A549 (cell line): ENCODE measurements around the gene MAP4K4. TPM values are rescaled to one million over a fixed set of nuclear protein-coding genes. Genes with fewer than 3 reads are reported as not detected.

Source experiments
- ATAC-seq, 2 experiments: fragments of 200-7000 bp in 1 of 2; fragments of >200 bp in 1 of 2; cut with Nextera tagmentation in 1 of 2; cut with Tn5 transposase in 1 of 2; 3 replicates each; pipeline versions ENCODE4 v1.8.0 to v1.9.1; 2018 to 2020; ENCODE audit warnings: mild to moderate bottlenecking in 1 of 2, moderate library complexity in 1 of 2
- CTCF ChIA-PET: fragments of 300-600 bp; sonication (Branson Sonifier 250); formaldehyde crosslinking; extraction: SDS; loops from one replicate; lab custom pipeline; 2021; ENCODE audit warnings: antibody characterized with exemption, inconsistent platforms; lab: Yijun Ruan, JAX
- POLR2A ChIA-PET: fragments of 350-600 bp; formaldehyde crosslinking; extraction: SDS; loops from one replicate; lab custom pipeline; 2021; ENCODE audit warnings: antibody characterized with exemption, inconsistent platforms; lab: Yijun Ruan, JAX
- DNase-seq, 2 experiments: peaks; one replicate each; pipeline versions ENCODE4 v3.0.0 to v3.0.0-alpha.2; 2011 to 2016; ENCODE audit warnings: low read depth in 1 of 2, low spot score in 1 of 2
- FAIRE-seq: peaks from 2 replicates; lab custom pipeline; 2011; peaks lifted over from hg19 to GRCh38; lab: Jason Lieb, UNC
- H3K27ac ChIP-seq, 2 experiments: fragments of >200 bp; sonication (Bioruptor Twin); formaldehyde crosslinking; 3 replicates each; pipeline ENCODE4 v1.5.1; 2016 to 2017
- H3K4me1 ChIP-seq: fragments of >200 bp; sonication (Bioruptor Twin); formaldehyde crosslinking; 3 replicates; pipeline ENCODE4 v1.6.1; 2016
- H3K4me2 ChIP-seq: fragments of >200 bp; sonication (Bioruptor Twin); formaldehyde crosslinking; 3 replicates; pipeline ENCODE4 v1.6.1; 2016
- H3K4me3 ChIP-seq: fragments of >200 bp; sonication (Bioruptor Twin); formaldehyde crosslinking; 3 replicates; pipeline ENCODE4 v1.5.1; 2016
- H3K9me3 ChIP-seq: fragments of >200 bp; sonication (Bioruptor Twin); formaldehyde crosslinking; 3 replicates; pipeline ENCODE4 v1.6.1; 2016
- BCL3 ChIP-seq: fragments of >200 bp; sonication (Bioruptor Twin); formaldehyde crosslinking; IDR thresholded peaks from 3 replicates; pipeline ENCODE4 v1.6.1; 2016
- BHLHE40 ChIP-seq: IDR thresholded peaks from 2 replicates; pipeline ENCODE4 v1.6.1; 2012; ENCODE audit warnings: low read depth, low read length, inconsistent platforms
- EHMT2 ChIP-seq: fragments of 200-600 bp; sonication (generic); IDR thresholded peaks from 2 replicates; pipeline ENCODE4 v1.6.1; 2016; ENCODE audit warnings: antibody characterized with exemption, low read depth, mild to moderate bottlenecking, moderate library complexity
- ELK1 ChIP-seq: fragments of 150-350 bp; IDR thresholded peaks from 2 replicates; pipeline ENCODE4 v1.6.1; 2014; ENCODE audit warnings: low read depth, mild to moderate bottlenecking, low read length
- GATA3 ChIP-seq: IDR thresholded peaks from 2 replicates; pipeline ENCODE4 v1.6.1; 2012; ENCODE audit warnings: borderline replicate concordance
- HDAC2 ChIP-seq: fragments of 200-600 bp; sonication (generic); IDR thresholded peaks from 2 replicates; pipeline ENCODE4 v1.6.1; 2016
- HES2 ChIP-seq: fragments of >200 bp; sonication (Bioruptor Twin); formaldehyde crosslinking; IDR thresholded peaks from 2 replicates; pipeline ENCODE4 v1.6.1; 2016
- HOXB13 ChIP-seq: fragments of 250-450 bp; sonication (Bioruptor Pico); IDR thresholded peaks from 2 replicates; pipeline ENCODE4 v1.5.0; 2020; ENCODE audit warnings: low read depth, mild to moderate bottlenecking, moderate library complexity
- JUNB ChIP-seq: fragments of >200 bp; sonication (Bioruptor Twin); formaldehyde crosslinking; IDR thresholded peaks from 2 replicates; pipeline ENCODE4 v1.6.1; 2016
- KDM1A ChIP-seq: fragments of 200-600 bp; sonication (generic); IDR thresholded peaks from 2 replicates; pipeline ENCODE4 v1.6.1; 2016; ENCODE audit warnings: low read depth, mild to moderate bottlenecking
- KDM5A ChIP-seq: fragments of 200-600 bp; sonication (generic); IDR thresholded peaks from 2 replicates; pipeline ENCODE4 v1.6.1; 2016; ENCODE audit warnings: antibody characterized with exemption, mild to moderate bottlenecking
- MAFK ChIP-seq: fragments of 450-650 bp; IDR thresholded peaks from 2 replicates; pipeline ENCODE4 v1.6.1; 2014; ENCODE audit not compliant: partially characterized antibody
- NPAS2 ChIP-seq: fragments of 250-450 bp; sonication (Bioruptor Pico); IDR thresholded peaks from 2 replicates; pipeline ENCODE4 v1.8.0; 2022; ENCODE audit warnings: mild to moderate bottlenecking, moderate library complexity, borderline replicate concordance
- NR3C1 ChIP-seq: fragments of >200 bp; sonication (Bioruptor Twin); formaldehyde crosslinking; IDR thresholded peaks from 3 replicates; pipeline ENCODE4 v1.6.1; 2017
- RAD21 ChIP-seq, 2 experiments: fragments of >200 bp in 1 of 2; sonication (Bioruptor Twin) in 1 of 2; formaldehyde crosslinking in 1 of 2; IDR thresholded peaks in 1 of 2; conservative IDR thresholded peaks in 1 of 2; 2 replicates in 1 of 2; 3 replicates in 1 of 2; pipeline ENCODE4 v1.6.1; 2012 to 2018; ENCODE audit warnings: inconsistent platforms in 1 of 2
- RCOR1 ChIP-seq: fragments of 150-350 bp; IDR thresholded peaks from 2 replicates; pipeline ENCODE4 v1.6.1; 2014; ENCODE audit warnings: antibody characterized with exemption, low read length, low read depth
- TFCP2L1 ChIP-seq: fragments of 250-450 bp; sonication (Bioruptor Pico); IDR thresholded peaks from 2 replicates; pipeline ENCODE4 v1.5.0; 2021; ENCODE audit warnings: mild to moderate bottlenecking
- TP53 ChIP-seq: fragments of 250-450 bp; sonication (Bioruptor Pico); IDR thresholded peaks from 2 replicates; pipeline ENCODE4 v1.5.0; 2021; ENCODE audit warnings: mild to moderate bottlenecking, moderate library complexity
- ZC3H11A ChIP-seq: fragments of 450-650 bp; IDR thresholded peaks from 2 replicates; pipeline ENCODE4 v1.6.1; 2014; ENCODE audit warnings: antibody characterized with exemption, mild to moderate bottlenecking
- ZNF302 ChIP-seq: fragments of 250-450 bp; sonication (Bioruptor Pico); IDR thresholded peaks from 2 replicates; pipeline ENCODE4 v1.9.0; 2021; ENCODE audit warnings: inconsistent platforms, mild to moderate bottlenecking, moderate library complexity
- ZSCAN20 ChIP-seq: fragments of 250-450 bp; sonication (Bioruptor Pico); IDR thresholded peaks from 2 replicates; pipeline ENCODE4 v1.8.0; 2022; ENCODE audit warnings: mild to moderate bottlenecking, moderate library complexity
- WGBS: methylation state at CpG from one replicate; pipeline ENCODE4 v1.1.6; 2017; ENCODE audit errors: missing lambda C conversion rate; 5-methylcytosine and 5-hydroxymethylcytosine counted together
- polyA plus RNA-seq, 4 experiments: library from polyadenylated mRNA; depleted of rRNA in 3 of 4; stranded (reverse); fragments of >200 nt; fragmentation: RNase III in 1 of 4; extraction: RNeasy Plus Mini Kit Qiagen cat#74134 plus additional on column Dnase treatment in 1 of 4; gene quantifications; 2 replicates in 3 of 4; 3 replicates in 1 of 4; pipeline ENCODE4 v1.2.3, GENCODE V29; 2011 to 2017

The MAP4K4 gene
- polyA plus RNA-seq, 2 of the 4 experiments (the other 2 are of a cell fraction) = 61.9 to 82.2 TPM

GRCh38 chr2:101809698-101810097, 112.2 kb downstream of the MAP4K4 start:
- peaks cover 46% of the 10 kb centered on the region for H3K4me1 ChIP-seq
- no peaks in the 10 kb centered on the region for H3K9me3 ChIP-seq
- no peak overlapping the region for H3K27ac ChIP-seq
- TF ChIP-seq TP53 (CRISPR knock-in tag) (no peak), HES2 (no peak), NR3C1 (no peak)
- DNase-seq = no peak
- CTCF ChIA-PET = interaction anchor here (1.1 to 6.4 kb wide), 2 partner anchors 8 to 13 kb away, joined by 3 to 29 read pairs; no protein-coding TSS in a partner anchor
- no peak overlapping the region for H3K4me2 ChIP-seq
- POLR2A ChIA-PET = no interaction called here
- no peak overlapping the region for H3K4me3 ChIP-seq
- ATAC-seq = no peak
- FAIRE-seq = no peak

- ChIA-PET CTCF (interaction anchor here (1.2 to 6.4 kb wide), 2 partner anchors 11 to 20 kb away, joined by 4 to 29 read pairs; no protein-coding TSS in a partner anchor), POLR2A (no interaction called here)
- Histone ChIP-seq H3K4me2 (no peak overlapping the region), H3K27ac (no peak overlapping the region), H3K4me3 (no peak overlapping the region), H3K9me3 (no peaks in the 10 kb centered on the region), H3K4me1 (peaks cover 38% of the 10 kb centered on the region)
- FAIRE-seq (no peak), DNase-seq (no peak), ATAC-seq (no peak)
- 97% methylated on average over 11 of the region's 11 CpGs for WGBS
- TF ChIP-seq BCL3 (no peak), HDAC2 (no peak), JUNB (no peak), BHLHE40 (no peak), ZNF302 (CRISPR knock-in tag) (no peak), GATA3 (no peak), ZSCAN20 (no peak), RCOR1 (no peak)
Measured at GRCh38 chr2:101811226-101812015, 113.9 kb downstream of the MAP4K4 start.

GRCh38 chr2:101812226-101812625, 114.7 kb downstream of the MAP4K4 start:
- no peaks in the 10 kb centered on the region for H3K9me3 ChIP-seq
- CTCF ChIA-PET = interaction anchor here (1.2 to 6.4 kb wide), 2 partner anchors 10 to 19 kb away, joined by 4 to 29 read pairs; no protein-coding TSS in a partner anchor
- 87% methylated on average over 7 of the region's 7 CpGs for WGBS
- no peak overlapping the region for H3K4me3 ChIP-seq
- no peak for ATAC-seq
- POLR2A ChIA-PET = no interaction called here
- no peak for FAIRE-seq
- H3K4me2 ChIP-seq = no peak overlapping the region
- H3K27ac ChIP-seq = no peak overlapping the region
- peaks cover 30% of the 10 kb centered on the region for H3K4me1 ChIP-seq
- no peak for TF ChIP-seq EHMT2
- TF ChIP-seq MAFK = no peak
- no peak for TF ChIP-seq TFCP2L1
- TF ChIP-seq RCOR1 = no peak
- no peak for TF ChIP-seq BHLHE40
- no peak for TF ChIP-seq NPAS2 (CRISPR knock-in tag)
- TF ChIP-seq BCL3 = no peak
- no peak for TF ChIP-seq HOXB13
- TF ChIP-seq KDM1A = no peak
- TF ChIP-seq RAD21 (conservative IDR thresholded peaks at IDR 0.05 in 1 of 2, IDR thresholded peaks at IDR 0.05 in 1 of 2) = no peak
- no peak for TF ChIP-seq ELK1
- no peak for TF ChIP-seq ZC3H11A
- TF ChIP-seq KDM5A = no peak
- DNase-seq = no peak
